Right cardiac atrium (tissue), 5 donors: ENCODE data around the gene NELL2. TPM values are rescaled to one million over a fixed set of nuclear protein-coding genes. Genes with fewer than 3 reads are reported as not detected.

ENCODE experiments used
- ATAC-seq, 2 donors: fragments of 200-7000 bp; cut with Tn5 transposase; one replicate each; pipeline versions ENCODE4 v1.8.0 to v1.9.1; 2020; ENCODE audit warnings: moderate library complexity in 2 of 2, mild to moderate bottlenecking in 1 of 2
- DNase-seq, 3 donors: peaks; one replicate each; pipeline ENCODE4 v3.0.0-alpha.2; 2020
- H3K27ac ChIP-seq: one replicate; pipeline ENCODE4 v1.5.1; 2013; ENCODE audit warnings: mild to moderate bottlenecking, low read length, control low read depth, moderate library complexity
- H3K27me3 ChIP-seq: one replicate; pipeline ENCODE4 v1.6.1; 2013; ENCODE audit not compliant: control insufficient read depth, insufficient read depth
- H3K4me1 ChIP-seq: one replicate; pipeline ENCODE4 v1.6.1; 2013; ENCODE audit warnings: low read length; ENCODE audit not compliant: control insufficient read depth, insufficient read depth
- H3K4me3 ChIP-seq: one replicate; pipeline ENCODE4 v1.5.1; 2013; ENCODE audit warnings: low read length, control low read depth
- H3K9me3 ChIP-seq: one replicate; pipeline ENCODE4 v1.6.1; 2013; ENCODE audit warnings: low read length; ENCODE audit not compliant: control insufficient read depth
- WGBS: extraction: QIAGEN DNeasy Blood & Tissue Kit; methylation state at CpG from one replicate; pipeline ENCODE4 v1.1.7; 2013; 5-methylcytosine and 5-hydroxymethylcytosine counted together
- intact Hi-C, 4 donors: fragments of 100-400 bp; cut with DNase I; formaldehyde crosslinking; loops; one replicate each; pipeline versions ENCODE4 v1.11.0 to v1.14.0; 2022 to 2023
- polyA plus RNA-seq: library from polyadenylated mRNA; stranded (reverse); fragments of 200-250 nt; gene quantifications from one replicate; pipeline ENCODE4 v1.2.3, GENCODE V29; 2013
- total RNA-seq, 4 donors: library from RNA; stranded (reverse); fragmentation: NEBNext Ultra II Directional; extraction: Animal tissue kit (Norgen Biotek cat#: 25700); gene quantifications; one replicate each; pipeline ENCODE4 v1.2.1, GENCODE V29; 2021
- donor health status: healthy with polysubstance abuse.
- donor health status: DM: no; HTN: yes; CAD: no.
- donor health status: DM: no; HTN: no; CAD: no.
- donor health status: DM: no; HTN: yes; CAD: no; lungs with severe emphysema.
- donor health status: DM: yes; HTN: yes; CAD: no.

Gene NELL2
- total and polyA plus RNA-seq, 5 donors: 0.07 to 0.95 (median 0.59) TPM

DNA sequence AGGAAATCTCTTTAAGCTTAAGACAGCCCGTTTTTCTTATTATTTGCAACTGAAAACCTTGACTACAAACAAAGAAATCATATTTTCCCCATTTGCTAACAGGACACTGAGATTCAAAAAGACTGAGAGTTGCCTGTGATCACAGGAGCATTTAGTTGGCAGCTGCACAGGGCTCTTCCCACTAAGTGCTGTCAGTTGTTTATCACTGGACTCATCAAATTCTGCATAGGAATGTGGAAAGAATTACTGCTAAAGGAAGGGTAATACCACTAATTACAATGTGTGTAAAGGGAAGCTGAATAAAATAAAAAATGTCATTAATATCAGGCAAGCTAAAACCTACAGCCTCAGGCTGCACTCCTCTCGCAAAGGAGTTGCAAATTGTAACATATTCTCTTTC is 226.4 kb downstream of the NELL2 start:
- no peaks in the 10 kb centered on the region for H3K9me3 ChIP-seq
- DNase-seq (no peak), ATAC-seq (no peak)
- 59% methylated on average over 2 of the region's 2 CpGs for WGBS
- no peaks in the 10 kb centered on the region for H3K4me1 ChIP-seq
- H3K27ac ChIP-seq: no peak overlapping the region
- intact Hi-C loops: no loop called here
- no peak overlapping the region for H3K4me3 ChIP-seq
- H3K27me3 ChIP-seq: no peaks in the 10 kb centered on the region

DNA sequence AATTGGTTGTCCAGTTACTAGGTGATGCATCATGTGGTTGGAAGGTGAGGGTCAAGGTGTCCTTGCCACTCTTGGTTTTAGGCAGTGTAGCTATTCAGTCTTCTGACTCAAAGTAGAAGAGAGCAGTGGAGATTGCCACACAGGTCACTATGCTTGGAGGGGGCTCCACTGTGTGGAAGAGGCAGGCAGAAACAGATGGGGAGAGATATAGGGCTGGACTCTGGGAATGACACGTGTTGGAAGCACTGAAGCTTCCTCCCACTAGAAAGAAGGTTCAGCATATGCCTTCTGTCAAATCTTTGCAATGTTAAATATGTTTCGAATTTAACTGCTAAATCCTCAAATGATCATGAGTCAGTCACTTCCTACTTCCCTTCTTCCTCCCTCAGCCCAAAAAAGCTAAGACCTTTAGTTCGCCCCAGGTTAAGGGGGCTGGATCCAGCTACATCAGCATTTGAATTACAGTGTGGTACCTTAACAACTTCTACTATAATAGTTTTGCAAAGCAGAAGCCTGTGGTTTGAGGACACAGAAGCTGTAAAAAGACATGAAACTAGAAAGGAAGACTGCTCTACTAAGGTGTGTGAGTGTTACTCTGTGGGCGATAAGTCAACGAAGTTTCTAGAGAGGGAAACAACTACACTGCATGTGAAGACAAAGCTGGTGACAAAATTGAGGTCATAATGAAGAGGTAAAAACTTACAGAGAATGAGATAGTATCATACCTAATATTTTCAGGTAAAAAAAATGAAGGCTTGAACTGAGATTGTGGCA is 228.0 kb downstream of the NELL2 start:
- ATAC-seq (no peak), DNase-seq (no peak)
- Histone ChIP-seq H3K4me3 (no peak overlapping the region), H3K27ac (no peak overlapping the region), H3K4me1 (no peaks in the 10 kb centered on the region), H3K9me3 (no peaks in the 10 kb centered on the region), H3K27me3 (no peaks in the 10 kb centered on the region)
- 68% methylated on average over 5 of the region's 5 CpGs for WGBS
- intact Hi-C loops: no loop called here

DNA sequence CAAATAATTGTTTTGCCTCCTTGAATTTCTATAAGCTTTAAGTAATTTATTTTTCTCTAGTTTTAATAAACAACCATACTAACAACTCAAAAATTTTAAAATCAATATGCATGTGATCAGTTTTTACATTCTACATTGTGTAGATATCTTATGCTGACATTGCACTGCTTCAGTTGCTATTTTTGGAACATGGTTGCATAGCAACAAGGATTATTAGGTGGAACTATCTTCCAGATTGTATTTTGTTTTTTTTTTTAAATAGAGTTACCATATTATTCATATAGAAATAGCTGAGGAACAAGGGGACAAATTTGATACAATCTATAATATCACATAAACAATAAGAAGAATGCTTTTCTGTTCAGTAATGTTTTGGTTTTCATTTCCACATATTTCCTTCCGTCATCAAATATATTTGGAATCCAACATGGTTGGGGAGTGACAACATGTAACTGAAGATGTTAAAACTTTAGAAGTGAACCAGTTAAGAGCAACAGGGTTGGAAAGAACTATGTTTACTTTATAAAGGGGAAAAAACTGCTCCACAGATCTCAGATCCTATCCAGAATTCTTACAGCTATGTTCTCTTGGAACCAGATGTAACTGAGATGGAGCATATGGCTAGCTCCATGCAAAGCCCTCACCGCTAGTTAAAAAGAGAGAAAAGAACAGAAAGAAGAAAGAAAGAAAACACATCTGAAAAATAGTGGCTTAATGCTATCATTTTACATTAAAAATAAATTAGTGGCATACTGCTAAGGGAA is 235.5 kb downstream of the NELL2 start:
- ATAC-seq (no peak), DNase-seq (no peak)
- no peaks in the 10 kb centered on the region for H3K27me3 ChIP-seq
- WGBS: 55% methylated on average over 2 of the region's 2 CpGs
- intact Hi-C loops: no loop called here
- H3K4me3 ChIP-seq: no peak overlapping the region
- no peaks in the 10 kb centered on the region for H3K9me3 ChIP-seq
- no peak overlapping the region for H3K27ac ChIP-seq
- no peaks in the 10 kb centered on the region for H3K4me1 ChIP-seq

DNA sequence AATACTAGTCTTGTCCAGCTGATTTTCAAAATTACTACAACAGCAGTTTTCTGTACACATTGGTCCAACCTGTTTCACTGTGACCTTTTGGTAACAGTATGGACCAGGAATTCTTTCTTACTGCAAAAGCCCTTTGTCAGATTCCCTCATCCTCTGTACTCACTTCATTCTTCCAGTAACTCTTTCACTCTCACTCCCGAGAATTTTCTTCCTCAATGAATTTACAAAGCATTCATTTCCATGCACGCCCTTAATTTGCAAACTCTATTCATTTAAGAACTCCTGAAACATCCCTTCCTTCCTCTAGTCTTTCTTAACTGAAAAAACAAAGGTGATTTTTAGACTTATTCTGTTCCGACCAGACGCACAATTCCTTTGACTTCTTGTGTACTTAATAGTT is 238.2 kb downstream of the NELL2 start:
- no peaks in the 10 kb centered on the region for H3K9me3 ChIP-seq
- intact Hi-C loops: no loop called here
- ATAC-seq (no peak), DNase-seq (no peak)
- 77% methylated on average over 4 of the region's 4 CpGs for WGBS
- H3K27ac ChIP-seq: no peak overlapping the region
- H3K27me3 ChIP-seq: no peaks in the 10 kb centered on the region
- no peaks in the 10 kb centered on the region for H3K4me1 ChIP-seq
- H3K4me3 ChIP-seq: no peak overlapping the region

DNA sequence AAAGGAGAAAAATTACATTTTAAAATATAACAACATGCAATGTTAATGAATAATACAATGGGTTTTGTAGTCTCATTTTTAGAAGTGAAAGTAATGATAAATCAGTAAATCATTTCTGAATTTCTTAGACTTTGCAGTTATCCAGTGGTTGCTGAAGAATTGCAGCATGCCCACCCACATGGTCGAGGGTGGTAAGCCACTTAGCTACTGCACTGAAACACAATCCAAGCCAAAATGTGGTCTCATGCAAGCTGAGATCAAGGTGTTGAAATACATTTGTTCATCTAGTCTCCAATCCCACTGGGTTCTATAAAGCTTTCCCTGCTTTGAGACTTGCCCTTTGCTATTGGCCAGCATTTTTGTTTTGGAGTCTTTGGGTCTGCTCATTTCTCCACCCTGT is 247.9 kb downstream of the NELL2 start:
- no peak for ATAC-seq
- Histone ChIP-seq H3K4me1 (no peaks in the 10 kb centered on the region), H3K27ac (no peak overlapping the region), H3K27me3 (no peaks in the 10 kb centered on the region), H3K9me3 (no peaks in the 10 kb centered on the region), H3K4me3 (no peak overlapping the region)
- intact Hi-C loops: no loop called here
- DNase-seq: no peak
- WGBS: 78% methylated on average over 1 of the region's 1 CpG

DNA sequence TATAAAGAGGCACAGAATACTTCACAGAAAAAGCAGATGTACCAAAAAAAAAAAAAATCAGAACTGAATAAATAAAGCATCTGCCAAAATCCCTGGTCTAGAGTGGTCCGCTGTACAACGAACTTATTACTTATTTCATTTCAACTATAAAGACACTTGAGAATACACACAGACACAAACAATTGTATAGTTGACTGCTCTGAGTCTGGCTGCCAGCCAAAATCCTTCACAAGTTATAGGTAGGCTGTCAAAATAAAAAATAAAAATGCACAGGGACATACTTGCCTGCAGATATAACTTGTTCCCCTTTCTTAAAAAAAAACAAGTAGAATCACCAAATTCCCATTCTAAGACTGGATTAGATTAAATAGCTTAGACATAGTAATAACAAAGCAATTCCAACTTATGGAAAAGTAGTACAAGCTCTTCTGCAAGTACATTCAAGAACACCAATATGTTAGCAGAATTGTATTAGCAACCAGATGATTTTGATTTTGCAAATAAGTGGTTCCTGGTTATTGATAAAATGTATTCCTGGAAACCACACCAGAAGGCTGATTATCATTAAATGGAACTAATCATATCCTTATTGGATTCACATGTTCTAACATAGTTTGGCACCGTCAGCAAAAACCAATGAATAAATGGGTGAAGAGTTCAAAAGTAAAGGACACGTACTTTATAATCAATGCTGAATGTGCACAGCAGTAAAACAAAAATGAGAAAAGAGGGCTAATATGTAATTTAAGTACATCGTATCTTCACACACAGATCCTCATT is 248.5 kb downstream of the NELL2 start:
- 76% methylated on average over 5 of the region's 5 CpGs for WGBS
- ATAC-seq: no peak
- intact Hi-C loops: no loop called here

DNA sequence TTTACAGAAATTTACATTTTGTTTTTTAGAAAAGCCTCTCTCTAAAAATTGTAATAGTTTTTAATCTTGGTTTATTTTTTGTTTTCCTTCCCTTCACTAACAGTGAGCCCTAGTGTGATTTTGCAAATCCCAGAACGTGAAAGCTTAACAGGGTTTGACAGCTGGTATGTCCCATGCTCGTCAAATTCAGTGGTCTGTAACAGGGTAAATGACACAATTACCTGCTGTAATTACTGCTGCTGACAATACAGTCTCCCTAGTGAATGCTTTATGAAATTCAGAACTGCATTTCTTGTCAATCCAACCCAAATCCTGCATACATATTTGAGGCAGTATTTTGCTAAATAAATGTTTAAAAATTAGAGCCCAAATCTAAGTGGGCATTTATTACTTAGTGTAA is 249.2 kb downstream of the NELL2 start:
- 48% methylated on average over 2 of the region's 2 CpGs for WGBS
- Histone ChIP-seq H3K9me3 (no peaks in the 10 kb centered on the region), H3K27me3 (no peaks in the 10 kb centered on the region), H3K27ac (no peak overlapping the region), H3K4me3 (no peak overlapping the region), H3K4me1 (no peaks in the 10 kb centered on the region)
- no peak for DNase-seq
- intact Hi-C loops: no loop called here
- no peak for ATAC-seq

More for the DNA sequence above, 248.5 kb downstream of the NELL2 start:
- H3K4me1 ChIP-seq: no peaks in the 10 kb centered on the region
- H3K4me3 ChIP-seq: no peak overlapping the region
- no peak overlapping the region for H3K27ac ChIP-seq
- no peaks in the 10 kb centered on the region for H3K27me3 ChIP-seq
- H3K9me3 ChIP-seq: no peaks in the 10 kb centered on the region
- no peak for DNase-seq

DNA sequence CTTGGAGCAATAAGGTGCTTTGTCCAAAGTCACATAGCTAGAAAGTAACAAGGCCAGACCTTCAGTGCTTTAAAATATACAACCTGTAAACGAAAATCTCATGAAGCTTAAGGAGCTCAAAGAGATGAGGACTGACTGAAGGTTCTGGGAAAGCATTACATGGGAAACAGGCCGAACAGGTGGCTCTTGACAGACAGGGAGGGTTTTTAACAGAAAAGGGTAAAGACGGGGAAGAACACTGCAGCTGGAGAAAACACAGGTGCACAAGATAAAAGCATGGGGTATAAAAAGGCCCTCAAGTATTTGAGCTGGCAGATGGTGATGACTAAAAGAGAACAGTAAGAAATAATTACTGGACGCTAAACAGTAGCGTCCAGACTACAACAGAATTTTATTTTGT is 257.2 kb downstream of the NELL2 start:
- Histone ChIP-seq H3K27me3 (no peaks in the 10 kb centered on the region), H3K4me3 (no peak overlapping the region), H3K4me1 (no peaks in the 10 kb centered on the region), H3K9me3 (no peaks in the 10 kb centered on the region), H3K27ac (no peak overlapping the region)
- DNase-seq: no peak
- WGBS: 75% methylated on average over 5 of the region's 5 CpGs
- intact Hi-C loops: no loop called here
- ATAC-seq: no peak

DNA sequence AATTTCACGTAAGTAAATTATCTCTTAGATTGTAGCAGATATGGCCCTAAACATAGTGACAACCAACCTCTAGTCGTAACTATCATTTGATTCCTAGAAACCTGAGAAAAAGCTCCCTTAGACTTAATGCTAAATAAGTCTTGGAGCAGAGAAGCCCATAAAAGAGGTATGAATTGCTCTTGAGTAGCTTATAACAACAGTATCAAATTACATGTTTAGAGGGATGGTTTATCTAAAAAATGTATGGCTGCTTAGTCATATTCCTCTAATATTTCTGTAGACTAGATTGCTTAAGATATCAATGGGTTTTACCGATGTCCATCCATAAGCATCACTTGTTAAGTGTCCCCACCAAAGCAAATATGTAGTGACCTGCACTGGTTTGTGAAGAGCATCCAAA is 259.7 kb downstream of the NELL2 start:
- no peak overlapping the region for H3K4me3 ChIP-seq
- WGBS: 70% methylated on average over 3 of the region's 3 CpGs
- H3K27me3 ChIP-seq: no peaks in the 10 kb centered on the region
- ATAC-seq: no peak
- H3K4me1 ChIP-seq: no peaks in the 10 kb centered on the region
- H3K27ac ChIP-seq: no peak overlapping the region
- DNase-seq: no peak
- intact Hi-C loops: no loop called here
- H3K9me3 ChIP-seq: no peaks in the 10 kb centered on the region

DNA sequence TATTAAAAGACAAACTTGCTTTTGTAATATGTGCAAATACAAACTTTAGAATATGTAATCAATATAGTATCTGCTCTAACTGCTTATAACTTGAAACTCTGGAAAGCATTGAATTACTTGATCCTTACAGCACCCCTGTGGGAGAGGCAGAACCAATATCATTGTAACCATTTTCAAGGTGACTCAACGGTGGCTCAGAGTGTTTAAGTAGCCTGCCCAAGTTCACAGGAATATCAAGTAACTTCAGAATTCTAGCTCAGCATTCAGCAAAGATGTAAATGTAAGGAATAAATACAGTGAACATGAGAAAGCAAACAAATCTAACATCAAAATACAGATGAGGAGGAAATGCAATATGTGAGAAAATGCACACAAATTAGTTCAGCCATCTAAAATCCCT is 264.6 kb downstream of the NELL2 start:
- no peaks in the 10 kb centered on the region for H3K4me1 ChIP-seq
- H3K4me3 ChIP-seq: no peak overlapping the region
- no peaks in the 10 kb centered on the region for H3K9me3 ChIP-seq
- H3K27me3 ChIP-seq: no peaks in the 10 kb centered on the region
- no peak overlapping the region for H3K27ac ChIP-seq
- ATAC-seq: no peak
- WGBS: 66% methylated on average over 1 of the region's 1 CpG
- intact Hi-C loops: no loop called here
- no peak for DNase-seq

DNA sequence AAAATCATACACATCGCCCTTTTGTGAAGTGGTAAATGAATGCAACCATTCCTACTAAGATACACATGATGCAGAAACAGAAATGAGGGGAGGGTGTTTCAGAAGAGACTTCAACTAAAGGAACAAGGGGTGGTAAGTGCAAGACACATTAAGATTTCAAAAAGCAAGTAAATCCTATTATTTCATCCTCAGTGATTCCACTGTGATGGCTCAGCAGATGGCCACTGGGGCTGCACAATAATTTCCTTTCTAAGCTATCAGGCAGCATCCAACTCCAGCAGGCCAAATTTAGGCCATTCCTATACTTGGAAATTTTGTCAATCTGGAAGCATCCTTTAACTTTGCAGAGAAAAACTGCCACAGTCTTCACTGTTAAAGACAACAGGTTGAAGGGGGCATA is 272.4 kb downstream of the NELL2 start:
- ATAC-seq (no peak), DNase-seq (no peak)
- intact Hi-C loops: no loop called here
- WGBS: 73% methylated on average over 1 of the region's 1 CpG
- no peaks in the 10 kb centered on the region for H3K9me3 ChIP-seq
- H3K27me3 ChIP-seq: no peaks in the 10 kb centered on the region
- H3K27ac ChIP-seq: no peak overlapping the region
- no peak overlapping the region for H3K4me3 ChIP-seq
- no peaks in the 10 kb centered on the region for H3K4me1 ChIP-seq
